Measurements from ENCODE around the gene P3H3.

Gene P3H3

DNA sequence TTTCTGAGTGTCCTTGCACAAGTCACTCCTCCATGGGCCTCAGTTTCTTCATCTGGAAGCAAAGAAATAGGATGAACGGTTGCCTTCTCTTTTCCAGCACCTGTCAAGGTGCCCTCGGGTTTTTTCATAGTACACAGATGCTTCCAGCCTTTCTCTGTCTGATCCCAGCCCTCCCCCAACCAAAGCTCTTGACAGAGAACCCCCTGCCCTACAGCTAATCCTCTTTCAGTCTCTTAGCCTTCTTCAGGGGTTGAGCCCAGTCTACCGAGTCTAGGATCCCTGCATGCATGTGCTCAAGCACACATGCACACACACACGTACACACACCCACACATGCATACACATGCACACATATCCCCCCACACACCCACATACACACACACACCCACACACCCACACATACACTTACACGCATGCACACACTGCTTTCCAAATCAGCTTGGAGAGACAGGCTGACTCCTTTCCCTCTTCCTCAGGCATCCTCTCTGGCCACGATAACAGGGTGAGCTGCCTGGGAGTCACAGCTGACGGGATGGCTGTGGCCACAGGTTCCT lies 18.2 kb downstream of the P3H3 start:
- Histone ChIP-seq H3K27me3 (replicated peaks; ENCODE audit: control insufficient read depth, insufficient read depth, low read length) (no peaks in the 10 kb centered on the region), H3K36me3 (ENCODE audit: control insufficient read depth, insufficient read depth, low read length) (peaks cover 7% of the 10 kb centered on the region), H3K4me3 (replicated peaks; ENCODE audit: low read depth, low read length) (no peak overlapping the region)
- TF ChIP-seq, protein P1, sequence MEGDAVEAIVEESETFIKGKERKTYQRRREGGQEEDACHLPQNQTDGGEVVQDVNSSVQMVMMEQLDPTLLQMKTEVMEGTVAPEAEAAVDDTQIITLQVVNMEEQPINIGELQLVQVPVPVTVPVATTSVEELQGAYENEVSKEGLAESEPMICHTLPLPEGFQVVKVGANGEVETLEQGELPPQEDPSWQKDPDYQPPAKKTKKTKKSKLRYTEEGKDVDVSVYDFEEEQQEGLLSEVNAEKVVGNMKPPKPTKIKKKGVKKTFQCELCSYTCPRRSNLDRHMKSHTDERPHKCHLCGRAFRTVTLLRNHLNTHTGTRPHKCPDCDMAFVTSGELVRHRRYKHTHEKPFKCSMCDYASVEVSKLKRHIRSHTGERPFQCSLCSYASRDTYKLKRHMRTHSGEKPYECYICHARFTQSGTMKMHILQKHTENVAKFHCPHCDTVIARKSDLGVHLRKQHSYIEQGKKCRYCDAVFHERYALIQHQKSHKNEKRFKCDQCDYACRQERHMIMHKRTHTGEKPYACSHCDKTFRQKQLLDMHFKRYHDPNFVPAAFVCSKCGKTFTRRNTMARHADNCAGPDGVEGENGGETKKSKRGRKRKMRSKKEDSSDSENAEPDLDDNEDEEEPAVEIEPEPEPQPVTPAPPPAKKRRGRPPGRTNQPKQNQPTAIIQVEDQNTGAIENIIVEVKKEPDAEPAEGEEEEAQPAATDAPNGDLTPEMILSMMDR (IDR thresholded peaks at IDR 0.05; ENCODE audit: insufficient read depth, low read length, poor library complexity, severe bottlenecking): no peak
- no peak for DNase-seq (ENCODE audit: extremely low read depth, insufficient read length)

DNA sequence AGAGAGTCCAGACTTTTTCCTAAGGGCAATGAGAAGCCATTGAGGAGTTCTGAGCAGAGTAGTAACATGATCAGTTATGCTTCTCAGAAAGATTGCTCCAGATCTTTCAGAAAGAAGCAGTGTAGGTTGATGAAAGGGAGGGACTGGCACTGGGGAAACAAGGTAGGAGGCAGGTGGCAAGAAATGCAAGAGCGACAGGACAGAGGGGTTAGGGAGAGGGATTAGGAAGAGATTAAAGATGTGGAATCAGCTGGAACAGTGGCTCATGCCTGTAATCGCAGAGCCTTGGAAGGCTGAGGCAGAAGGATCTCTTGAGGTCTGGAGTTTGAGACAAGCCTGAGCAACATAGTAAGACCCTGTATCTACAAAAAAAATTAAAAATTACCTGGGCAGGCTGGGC lies 19.5 kb downstream of the P3H3 start:
- Histone ChIP-seq H3K36me3 (ENCODE audit: control insufficient read depth, insufficient read depth, low read length) (peaks cover 7% of the 10 kb centered on the region), H3K27me3 (replicated peaks; ENCODE audit: control insufficient read depth, insufficient read depth, low read length) (no peaks in the 10 kb centered on the region), H3K4me3 (replicated peaks; ENCODE audit: low read depth, low read length) (no peak overlapping the region)
- no peak for DNase-seq (ENCODE audit: extremely low read depth, insufficient read length)
- TF ChIP-seq, protein P1 (IDR thresholded peaks at IDR 0.05; ENCODE audit: insufficient read depth, low read length, poor library complexity, severe bottlenecking): no peak

DNA sequence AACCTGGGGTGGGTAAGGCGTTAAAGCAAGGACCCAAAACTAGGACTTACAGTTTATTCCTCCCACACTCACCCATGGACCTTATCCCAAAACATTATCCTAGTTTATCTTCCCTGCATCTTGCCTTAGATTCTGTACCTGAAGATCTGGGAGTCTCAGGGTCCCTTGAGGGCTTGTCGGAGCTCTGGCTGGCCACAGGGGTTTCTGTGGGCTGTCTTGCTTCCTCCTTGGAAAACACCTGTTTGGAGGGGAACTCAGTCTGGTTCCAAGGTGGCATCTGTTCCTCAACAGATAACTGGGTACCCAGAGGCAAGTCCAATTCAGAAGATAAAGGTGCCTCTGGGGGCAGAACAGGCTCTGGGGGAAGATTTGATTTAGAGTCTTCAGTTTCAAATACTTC lies 21.2 kb downstream of the P3H3 start:
- Histone ChIP-seq H3K36me3 (ENCODE audit: control insufficient read depth, insufficient read depth, low read length) (peaks cover 7% of the 10 kb centered on the region), H3K4me3 (replicated peaks; ENCODE audit: low read depth, low read length) (peak overlapping the region; percentile 95), H3K27me3 (replicated peaks; ENCODE audit: control insufficient read depth, insufficient read depth, low read length) (no peaks in the 10 kb centered on the region)
- TF ChIP-seq, protein P1 (IDR thresholded peaks at IDR 0.05; ENCODE audit: insufficient read depth, low read length, poor library complexity, severe bottlenecking): no peak
- no peak for DNase-seq (ENCODE audit: extremely low read depth, insufficient read length)

DNA sequence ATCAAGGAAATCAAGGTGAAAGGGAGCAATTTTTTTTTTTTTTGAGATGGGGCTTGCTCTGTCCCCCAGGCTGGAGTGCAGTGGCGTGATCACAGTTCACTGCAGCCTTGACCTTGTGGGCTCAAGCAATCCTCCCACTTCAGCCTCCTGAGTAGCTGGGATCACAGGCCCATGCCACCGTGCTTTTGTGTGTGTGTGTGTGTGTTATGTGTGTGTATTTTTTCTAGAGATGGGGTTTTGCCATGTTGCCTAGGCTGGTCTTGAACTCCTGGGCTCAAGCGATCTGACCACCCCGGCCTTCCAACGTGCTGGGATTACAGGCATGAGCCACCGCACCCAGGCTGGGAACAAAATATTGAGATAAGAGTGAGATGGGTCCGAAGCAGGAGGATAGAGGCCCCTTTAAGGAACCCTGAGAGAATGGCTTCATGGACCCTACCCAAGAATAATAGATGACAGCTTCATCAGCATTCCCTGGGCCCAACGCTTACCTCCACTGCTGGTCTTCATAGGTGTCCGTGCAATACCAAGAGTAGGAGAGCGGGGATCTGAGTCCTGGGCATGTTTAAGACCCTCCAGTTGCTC lies 21.9 kb downstream of the P3H3 start:
- TF ChIP-seq, protein P1 (IDR thresholded peaks at IDR 0.05; ENCODE audit: insufficient read depth, low read length, poor library complexity, severe bottlenecking): no peak
- Histone ChIP-seq H3K36me3 (ENCODE audit: control insufficient read depth, insufficient read depth, low read length) (peaks cover 7% of the 10 kb centered on the region), H3K4me3 (replicated peaks; ENCODE audit: low read depth, low read length) (peak overlapping the region; percentile 95), H3K27me3 (replicated peaks; ENCODE audit: control insufficient read depth, insufficient read depth, low read length) (no peaks in the 10 kb centered on the region)
- no peak for DNase-seq (ENCODE audit: extremely low read depth, insufficient read length)

DNA sequence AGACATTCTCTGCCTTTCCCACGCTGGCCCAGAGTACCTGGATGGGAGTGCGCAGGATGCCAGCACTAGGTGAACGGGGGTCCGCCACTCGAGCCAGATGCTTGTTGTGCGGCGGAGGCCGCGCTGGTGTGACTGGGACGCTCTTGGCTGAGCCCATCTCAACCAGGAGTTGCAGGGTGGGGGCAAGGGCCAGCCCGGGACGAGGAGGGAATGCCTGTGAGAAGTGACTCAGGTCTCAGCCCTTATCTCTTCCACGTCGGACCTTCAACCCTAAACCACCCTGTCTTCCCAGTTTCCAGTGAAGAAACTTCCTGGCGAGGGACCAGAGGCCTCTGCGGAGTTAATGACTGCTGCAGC lies 22.6 kb downstream of the P3H3 start:
- DNase-seq (ENCODE audit: extremely low read depth, insufficient read length): no peak
- peak overlapping the region; percentile 95 for H3K4me3 ChIP-seq (replicated peaks; ENCODE audit: low read depth, low read length)
- peaks cover 12% of the 10 kb centered on the region for H3K36me3 ChIP-seq (ENCODE audit: control insufficient read depth, insufficient read depth, low read length)
- TF ChIP-seq, protein P1 (IDR thresholded peaks at IDR 0.05; ENCODE audit: insufficient read depth, low read length, poor library complexity, severe bottlenecking): no peak
- H3K27me3 ChIP-seq (replicated peaks; ENCODE audit: control insufficient read depth, insufficient read depth, low read length): no peaks in the 10 kb centered on the region

Measured in GM06990 (cell line).